ENCODE measurements around the gene CLSTN2. TPM values are rescaled to one million over a fixed set of nuclear protein-coding genes. Genes with fewer than 3 reads are reported as not detected.

Gene CLSTN2
- total and polyA plus RNA-seq, 2 of the 8 experiments (the other 6 are each of a cell fraction or from before 2014, with no cell fraction given): 0.39 to 0.52 TPM

DNA sequence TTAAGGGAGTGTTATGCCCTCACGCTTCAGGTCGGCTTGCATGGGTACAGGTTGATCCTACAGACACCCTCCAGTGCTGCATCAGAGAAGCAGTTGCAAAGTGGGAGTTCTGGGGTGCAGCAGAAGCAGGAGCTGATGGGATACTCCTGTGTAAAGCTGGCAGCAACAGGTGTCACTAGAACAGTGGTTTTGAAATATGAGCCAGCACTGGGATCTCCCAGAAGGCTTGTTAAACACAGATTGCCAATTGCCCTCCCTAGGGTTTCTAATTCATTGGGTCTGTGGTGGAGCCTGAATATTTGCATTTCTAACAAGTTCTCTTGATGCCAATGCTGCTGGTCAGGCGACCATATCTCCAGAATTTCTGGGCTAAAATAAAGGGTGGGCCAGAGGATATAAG, 350.4 kb downstream of the CLSTN2 start (continued):
- no peak for TF ChIP-seq YY1 (IDR thresholded peaks at IDR 0.05; ENCODE audit: low read depth, low read length)

All from H1 (cell line).